AG09309 (cell line): ENCODE data around the gene SLC16A7.
"Not testable (repeated sequence)": the region's sequence is repeated elsewhere in the genome, so short reads cannot be mapped to it uniquely, and the experiment has no call there.

Source experiments
- DNase-seq: peaks from one replicate; pipeline ENCODE4 v3.0.0-alpha.2; 2010; ENCODE audit warnings: low read depth
- H3K4me3 ChIP-seq: 2 replicates; pipeline ENCODE4 v1.5.1; 2011; ENCODE audit warnings: mild to moderate bottlenecking, low read depth, low read length, moderate library complexity; ENCODE audit not compliant: control insufficient read depth
- TF ChIP-seq, protein P1 (sequence below): IDR thresholded peaks from 2 replicates; pipeline ENCODE4 v1.5.1; 2011; ENCODE audit warnings: mild to moderate bottlenecking, low read depth, low read length, inconsistent platforms; ENCODE audit not compliant: insufficient read depth, control insufficient read depth; ENCODE audit errors: missing control alignments

The SLC16A7 gene

DNA sequence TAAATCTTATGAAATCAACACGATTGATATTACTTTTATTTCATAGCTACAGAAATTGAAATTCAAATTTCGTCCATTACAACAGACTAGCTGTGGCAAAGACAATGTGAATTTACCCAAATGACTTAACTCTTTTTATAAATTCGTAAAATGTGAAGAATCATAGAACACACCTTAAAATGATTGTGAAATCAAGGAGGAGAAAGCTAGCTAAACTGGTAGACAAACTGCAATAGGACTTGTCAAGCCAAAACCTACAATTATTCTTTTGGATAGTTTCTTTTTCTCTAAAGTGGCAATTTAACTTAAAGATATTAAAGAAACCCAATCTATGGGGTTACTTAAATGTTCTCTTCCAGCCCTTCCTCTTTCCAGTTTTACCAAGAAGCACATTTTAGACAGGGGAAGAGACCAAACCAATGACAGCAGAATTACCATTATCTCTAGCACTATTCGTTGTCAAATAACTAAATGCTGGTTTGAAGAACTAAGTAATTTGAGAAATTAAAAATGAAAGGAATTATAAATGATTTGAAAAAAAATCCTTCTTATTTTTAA, 807 bp upstream of the SLC16A7 start:
- TF ChIP-seq, protein P1, sequence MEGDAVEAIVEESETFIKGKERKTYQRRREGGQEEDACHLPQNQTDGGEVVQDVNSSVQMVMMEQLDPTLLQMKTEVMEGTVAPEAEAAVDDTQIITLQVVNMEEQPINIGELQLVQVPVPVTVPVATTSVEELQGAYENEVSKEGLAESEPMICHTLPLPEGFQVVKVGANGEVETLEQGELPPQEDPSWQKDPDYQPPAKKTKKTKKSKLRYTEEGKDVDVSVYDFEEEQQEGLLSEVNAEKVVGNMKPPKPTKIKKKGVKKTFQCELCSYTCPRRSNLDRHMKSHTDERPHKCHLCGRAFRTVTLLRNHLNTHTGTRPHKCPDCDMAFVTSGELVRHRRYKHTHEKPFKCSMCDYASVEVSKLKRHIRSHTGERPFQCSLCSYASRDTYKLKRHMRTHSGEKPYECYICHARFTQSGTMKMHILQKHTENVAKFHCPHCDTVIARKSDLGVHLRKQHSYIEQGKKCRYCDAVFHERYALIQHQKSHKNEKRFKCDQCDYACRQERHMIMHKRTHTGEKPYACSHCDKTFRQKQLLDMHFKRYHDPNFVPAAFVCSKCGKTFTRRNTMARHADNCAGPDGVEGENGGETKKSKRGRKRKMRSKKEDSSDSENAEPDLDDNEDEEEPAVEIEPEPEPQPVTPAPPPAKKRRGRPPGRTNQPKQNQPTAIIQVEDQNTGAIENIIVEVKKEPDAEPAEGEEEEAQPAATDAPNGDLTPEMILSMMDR, result no peak
- no peak overlapping the region; the same call in 1 of the 2 replicates for H3K4me3 ChIP-seq
- DNase-seq, result no peak

DNA sequence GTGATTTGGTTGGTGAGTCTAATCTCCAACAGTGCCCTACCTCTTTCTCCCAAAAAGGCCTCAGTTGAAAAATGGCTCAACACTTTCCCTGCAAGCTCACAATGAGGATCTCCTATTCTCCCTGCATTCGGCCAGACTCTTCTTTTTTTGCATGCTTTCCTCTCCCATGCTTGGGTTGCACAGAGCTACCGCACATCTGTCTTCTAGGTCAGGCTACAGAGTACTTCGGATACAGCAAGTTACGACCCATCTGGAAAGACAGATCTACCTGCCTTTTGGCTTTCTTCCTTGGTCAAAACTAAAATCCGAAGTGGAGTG, 305 bp upstream of the SLC16A7 start:
- no peak for DNase-seq
- TF ChIP-seq, protein P1, result no peak
- H3K4me3 ChIP-seq, result peak overlapping the region; percentile 82

DNA sequence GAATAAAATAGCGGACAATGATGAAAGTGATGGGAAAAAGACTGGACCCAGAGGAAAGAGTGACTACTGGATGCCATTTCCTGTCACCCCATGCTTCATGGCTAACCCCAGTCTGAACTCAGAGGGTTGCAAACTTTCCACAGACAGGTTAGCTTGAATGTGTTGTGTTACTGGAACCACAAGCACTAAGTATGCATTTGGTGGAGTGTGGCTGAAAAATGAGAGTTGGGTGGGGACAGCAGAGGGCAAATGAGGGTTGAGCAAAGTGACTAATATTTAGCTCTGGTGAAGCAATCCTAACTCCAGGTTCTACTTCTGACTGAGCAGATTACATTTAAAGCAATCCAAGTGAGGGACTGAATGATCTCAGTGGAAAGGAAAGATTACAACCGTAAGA, 1.6 kb downstream of the SLC16A7 start:
- TF ChIP-seq, protein P1, result no peak
- peak overlapping the region; percentile 82 for H3K4me3 ChIP-seq
- peak; percentile 99 for DNase-seq

DNA sequence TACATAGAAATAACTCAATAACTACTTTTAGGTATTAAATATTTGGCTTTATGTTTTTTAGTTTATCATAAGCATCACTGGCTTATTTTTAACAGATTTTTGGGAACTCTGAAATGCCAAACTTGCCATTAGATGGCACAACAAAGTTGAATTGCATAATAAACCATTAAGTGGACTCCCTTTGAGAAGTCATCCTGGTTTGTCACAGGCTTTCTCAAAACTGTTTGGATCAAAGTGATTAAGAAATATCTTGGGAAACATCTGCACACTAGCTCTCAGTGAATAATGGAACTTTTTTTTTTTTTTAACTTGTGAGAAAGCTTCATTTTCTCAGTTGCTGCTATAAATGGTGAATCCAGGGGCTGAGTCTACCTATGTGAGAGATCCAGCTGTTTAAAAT, 4.3 kb downstream of the SLC16A7 start:
- peak; percentile 69 for DNase-seq
- TF ChIP-seq, protein P1, result no peak
- no peak overlapping the region for H3K4me3 ChIP-seq

DNA sequence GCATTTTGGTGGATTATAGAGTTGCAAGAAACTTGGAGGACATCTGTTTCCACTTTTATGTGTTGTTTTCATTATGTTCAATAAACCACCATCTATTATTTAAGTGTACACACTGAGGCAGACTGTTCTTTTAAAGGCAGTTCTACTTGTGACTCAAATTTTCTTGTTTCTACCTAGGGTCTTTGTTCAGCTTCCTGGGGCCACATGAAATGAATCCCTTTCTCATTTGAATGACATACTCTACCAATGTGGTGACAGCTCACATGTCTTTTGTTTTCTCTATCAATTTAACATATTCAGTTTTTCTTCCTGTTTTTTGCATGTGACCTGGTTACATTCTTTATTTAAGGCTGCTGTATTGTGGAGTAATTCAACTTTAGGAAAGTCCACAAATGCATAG, 7.9 kb downstream of the SLC16A7 start:
- no peak overlapping the region for H3K4me3 ChIP-seq
- TF ChIP-seq, protein P1, result no peak
- DNase-seq, result no peak

GRCh38 chr12:59612823-59613434, 17.1 kb downstream of the SLC16A7 start:
- not testable (repeated sequence) for H3K4me3 ChIP-seq, DNase-seq

DNA sequence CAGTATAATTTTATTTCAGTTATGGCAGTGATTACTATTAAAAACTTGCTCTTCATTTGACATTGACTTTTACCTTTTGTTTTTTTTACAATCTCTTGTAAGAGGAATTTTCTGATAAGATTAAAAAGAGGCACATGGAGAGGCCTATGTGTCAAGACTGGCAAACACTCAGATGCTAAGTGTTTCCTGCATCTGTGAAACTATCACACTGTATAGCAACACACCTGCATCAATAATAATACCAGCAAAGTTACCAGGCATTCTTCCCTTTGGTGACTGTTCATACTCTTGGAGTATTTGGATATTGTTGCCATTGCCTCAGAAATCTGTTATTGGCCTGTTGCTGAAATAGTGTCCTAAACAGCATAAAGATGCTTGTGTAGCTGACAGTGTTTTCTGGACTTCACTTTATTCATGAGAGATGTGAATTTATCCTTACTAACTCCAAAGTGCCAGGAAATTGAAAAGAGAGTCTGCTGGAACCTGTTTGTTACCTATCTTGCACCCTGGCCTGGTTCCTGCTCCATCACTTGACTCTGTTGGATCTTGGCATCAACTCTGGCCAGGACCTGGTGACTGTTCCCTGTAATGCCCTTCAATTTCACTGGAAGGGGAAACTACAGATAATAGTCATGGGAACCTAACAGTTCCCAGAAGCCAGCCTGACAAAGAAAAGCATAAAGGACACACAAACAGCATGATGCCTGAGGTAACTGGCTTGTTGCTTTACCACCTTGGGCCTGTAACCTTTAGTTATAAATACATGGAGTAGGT, 19.8 kb downstream of the SLC16A7 start:
- no peak overlapping the region for H3K4me3 ChIP-seq
- TF ChIP-seq, protein P1, result no peak
- no peak for DNase-seq
